Measurements from ENCODE around the gene PHACTR2. TPM values are rescaled to one million over a fixed set of nuclear protein-coding genes. Genes with fewer than 3 reads are reported as not detected.

Gene PHACTR2
- total and polyA plus RNA-seq, 4 donors = 4.0 to 23.8 (median 15.0) TPM

DNA sequence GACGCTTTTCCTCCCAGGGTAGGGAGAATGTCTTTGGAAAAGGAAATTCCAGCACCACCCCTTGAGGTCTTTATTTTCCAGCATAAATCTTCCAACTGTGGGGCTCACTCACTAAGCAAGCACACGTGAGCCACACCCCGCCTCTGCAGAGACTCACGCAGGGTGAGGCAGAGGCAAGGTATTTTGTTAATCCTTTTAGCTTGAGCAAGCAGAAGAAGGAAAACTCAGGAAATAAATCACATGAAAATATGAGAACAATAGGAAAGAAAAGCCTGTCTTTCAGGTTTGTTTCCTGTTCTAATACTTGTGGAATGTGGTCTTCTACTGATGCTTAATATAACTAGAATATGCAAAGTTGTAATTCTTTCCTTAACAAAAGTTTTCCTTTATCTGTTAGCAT, 4.1 kb upstream of the PHACTR2 start:
- Histone ChIP-seq H3K36me3 (ENCODE audit: control insufficient read depth in 4 of 4, insufficient read depth in 3 of 4, low read depth in 1 of 4, low read length in 3 of 4) (no peaks in the 10 kb centered on the region), H3K27ac (ENCODE audit: low read depth in 1 of 2, low read length in 2 of 2) (no peak overlapping the region), H3K9ac (ENCODE audit: low read depth in 1 of 2, low read length in 2 of 2) (no peak overlapping the region), H3K9me3 (ENCODE audit: control insufficient read depth in 4 of 4, low read length in 3 of 4) (no peaks in the 10 kb centered on the region), H3K4me3 (ENCODE audit: low read depth in 1 of 3, low read length in 3 of 3) (no peak overlapping the region), H3K4me1 (ENCODE audit: control insufficient read depth in 4 of 4, insufficient read depth in 4 of 4, low read length in 3 of 4) (no peaks in the 10 kb centered on the region), H3K27me3 (ENCODE audit: control insufficient read depth in 4 of 4, insufficient read depth in 4 of 4, low read length in 3 of 4) (no peaks in the 10 kb centered on the region)
- WGBS = 78% methylated on average over 4 of the region's 4 CpGs
- TF ChIP-seq, protein P1, sequence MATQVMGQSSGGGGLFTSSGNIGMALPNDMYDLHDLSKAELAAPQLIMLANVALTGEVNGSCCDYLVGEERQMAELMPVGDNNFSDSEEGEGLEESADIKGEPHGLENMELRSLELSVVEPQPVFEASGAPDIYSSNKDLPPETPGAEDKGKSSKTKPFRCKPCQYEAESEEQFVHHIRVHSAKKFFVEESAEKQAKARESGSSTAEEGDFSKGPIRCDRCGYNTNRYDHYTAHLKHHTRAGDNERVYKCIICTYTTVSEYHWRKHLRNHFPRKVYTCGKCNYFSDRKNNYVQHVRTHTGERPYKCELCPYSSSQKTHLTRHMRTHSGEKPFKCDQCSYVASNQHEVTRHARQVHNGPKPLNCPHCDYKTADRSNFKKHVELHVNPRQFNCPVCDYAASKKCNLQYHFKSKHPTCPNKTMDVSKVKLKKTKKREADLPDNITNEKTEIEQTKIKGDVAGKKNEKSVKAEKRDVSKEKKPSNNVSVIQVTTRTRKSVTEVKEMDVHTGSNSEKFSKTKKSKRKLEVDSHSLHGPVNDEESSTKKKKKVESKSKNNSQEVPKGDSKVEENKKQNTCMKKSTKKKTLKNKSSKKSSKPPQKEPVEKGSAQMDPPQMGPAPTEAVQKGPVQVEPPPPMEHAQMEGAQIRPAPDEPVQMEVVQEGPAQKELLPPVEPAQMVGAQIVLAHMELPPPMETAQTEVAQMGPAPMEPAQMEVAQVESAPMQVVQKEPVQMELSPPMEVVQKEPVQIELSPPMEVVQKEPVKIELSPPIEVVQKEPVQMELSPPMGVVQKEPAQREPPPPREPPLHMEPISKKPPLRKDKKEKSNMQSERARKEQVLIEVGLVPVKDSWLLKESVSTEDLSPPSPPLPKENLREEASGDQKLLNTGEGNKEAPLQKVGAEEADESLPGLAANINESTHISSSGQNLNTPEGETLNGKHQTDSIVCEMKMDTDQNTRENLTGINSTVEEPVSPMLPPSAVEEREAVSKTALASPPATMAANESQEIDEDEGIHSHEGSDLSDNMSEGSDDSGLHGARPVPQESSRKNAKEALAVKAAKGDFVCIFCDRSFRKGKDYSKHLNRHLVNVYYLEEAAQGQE (IDR thresholded peaks at IDR 0.05) = no peak
- no peak for TF ChIP-seq EGR1 (IDR thresholded peaks at IDR 0.05; ENCODE audit: low read depth in 2 of 2)
- TF ChIP-seq, protein P2, sequence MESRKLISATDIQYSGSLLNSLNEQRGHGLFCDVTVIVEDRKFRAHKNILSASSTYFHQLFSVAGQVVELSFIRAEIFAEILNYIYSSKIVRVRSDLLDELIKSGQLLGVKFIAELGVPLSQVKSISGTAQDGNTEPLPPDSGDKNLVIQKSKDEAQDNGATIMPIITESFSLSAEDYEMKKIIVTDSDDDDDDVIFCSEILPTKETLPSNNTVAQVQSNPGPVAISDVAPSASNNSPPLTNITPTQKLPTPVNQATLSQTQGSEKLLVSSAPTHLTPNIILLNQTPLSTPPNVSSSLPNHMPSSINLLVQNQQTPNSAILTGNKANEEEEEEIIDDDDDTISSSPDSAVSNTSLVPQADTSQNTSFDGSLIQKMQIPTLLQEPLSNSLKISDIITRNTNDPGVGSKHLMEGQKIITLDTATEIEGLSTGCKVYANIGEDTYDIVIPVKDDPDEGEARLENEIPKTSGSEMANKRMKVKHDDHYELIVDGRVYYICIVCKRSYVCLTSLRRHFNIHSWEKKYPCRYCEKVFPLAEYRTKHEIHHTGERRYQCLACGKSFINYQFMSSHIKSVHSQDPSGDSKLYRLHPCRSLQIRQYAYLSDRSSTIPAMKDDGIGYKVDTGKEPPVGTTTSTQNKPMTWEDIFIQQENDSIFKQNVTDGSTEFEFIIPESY (IDR thresholded peaks at IDR 0.05) = no peak
- no peak for DNase-seq (ENCODE audit: low spot score)

DNA sequence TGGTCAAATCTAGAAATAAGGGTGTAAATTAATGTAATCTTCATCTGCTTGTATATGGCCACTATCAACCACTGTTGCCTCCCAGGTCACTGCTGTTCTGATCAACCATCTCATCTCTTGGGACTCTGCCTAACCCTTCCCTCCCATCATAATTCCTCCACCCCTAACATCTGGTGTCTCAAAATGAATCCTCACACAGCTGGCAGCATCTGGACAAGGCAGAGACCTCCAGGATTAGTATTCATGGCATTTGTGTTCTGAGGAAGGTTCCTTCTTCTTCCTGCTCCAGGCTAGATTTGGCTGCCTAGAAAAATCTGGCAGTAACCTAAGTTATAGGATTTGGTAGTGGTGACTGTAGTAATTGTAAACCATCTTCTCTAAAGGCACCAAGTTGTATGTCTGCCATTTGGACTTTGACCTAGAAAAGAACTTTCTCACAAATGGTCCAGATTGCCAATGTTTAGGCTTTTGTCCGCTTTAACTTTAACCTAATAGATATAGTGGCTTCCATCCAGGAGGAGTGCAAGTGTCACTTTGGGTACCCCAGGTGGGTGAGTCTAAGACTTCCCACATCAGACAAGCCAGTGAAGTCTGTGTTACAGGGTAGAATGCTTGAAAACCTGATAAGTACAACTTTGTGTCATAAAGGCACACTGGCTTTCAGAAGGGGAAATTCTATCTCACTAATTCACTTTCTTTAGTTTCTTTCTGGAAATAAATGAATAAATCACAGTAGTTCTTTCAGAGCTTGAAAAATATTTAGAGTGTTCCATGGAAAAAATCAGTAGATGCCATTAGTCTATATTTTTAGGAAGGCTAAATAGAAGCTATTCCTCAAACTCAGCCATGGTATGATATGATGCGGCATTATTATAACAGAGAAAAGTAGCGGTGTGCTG, 3.0 kb upstream of the PHACTR2 start:
- TF ChIP-seq HNF4A (conservative IDR thresholded peaks at IDR 0.05) (peak; percentile 67 to 76), HNF4G (IDR thresholded peaks at IDR 0.05) (peak; percentile 38)
- TF ChIP-seq, protein P1 (IDR thresholded peaks at IDR 0.05) = no peak
- Histone ChIP-seq H3K4me1 (ENCODE audit: control insufficient read depth in 4 of 4, insufficient read depth in 4 of 4, low read length in 3 of 4) (peaks cover 0 to 6% (median 3%) of the 10 kb centered on the region in 4 donors), H3K4me3 (ENCODE audit: low read depth in 1 of 3, low read length in 3 of 3) (no peak overlapping the region), H3K9ac (ENCODE audit: low read depth in 1 of 2, low read length in 2 of 2) (no peak overlapping the region), H3K27me3 (ENCODE audit: control insufficient read depth in 4 of 4, insufficient read depth in 4 of 4, low read length in 3 of 4) (no peaks in the 10 kb centered on the region), H3K36me3 (ENCODE audit: control insufficient read depth in 4 of 4, insufficient read depth in 3 of 4, low read depth in 1 of 4, low read length in 3 of 4) (no peaks in the 10 kb centered on the region), H3K9me3 (ENCODE audit: control insufficient read depth in 4 of 4, low read length in 3 of 4) (no peaks in the 10 kb centered on the region), H3K27ac (ENCODE audit: low read depth in 1 of 2, low read length in 2 of 2) (no peak overlapping the region)
- DNase-seq (ENCODE audit: low spot score) = no peak
- 75% methylated on average over 3 of the region's 3 CpGs for WGBS
